T-helper 17 cell (primary cell): ENCODE results near the gene CEP131. TPM values are rescaled to one million over a fixed set of nuclear protein-coding genes. Genes with fewer than 3 reads are reported as not detected.

Source experiments
- total RNA-seq, 4 donors: library from RNA in 2 of 4; stranded (reverse) in 2 of 4; gene quantifications; one replicate each; pipeline ENCODE4 v1.2.3 and lab custom pipeline; 2022 to 2026

The CEP131 gene
- total RNA-seq, 2 donors from 2014 or later = 8.2 to 10.5 TPM

Other genes with a start within 250 kb of the CEP131 start
- gene CHMP6, start 231.1 kb downstream of the CEP131 start, total RNA-seq = 10 to 100 TPM; 21.0 to 25.6 TPM
- gene BAIAP2, start 187.8 kb downstream of the CEP131 start, total RNA-seq = 10 to 100 TPM; 11.0 to 13.9 TPM
- gene PVALEF, start 57.5 kb downstream of the CEP131 start, total RNA-seq = not detected
- 1 to 10 TPM; 1.9 to 2.2 TPM for gene AATK, start 56.7 kb downstream of the CEP131 start, total RNA-seq
- 10 to 100 TPM; 84.1 to 90.9 TPM for gene TEPSIN, start 16.1 kb upstream of the CEP131 start, total RNA-seq
- gene NDUFAF8, start 16.4 kb upstream of the CEP131 start, total RNA-seq = 10 to 100 TPM; 30.6 to 37.0 TPM
- gene SLC38A10, start 72.3 kb upstream of the CEP131 start, total RNA-seq = 10 to 100 TPM; 59.4 to 98.4 TPM
- gene BAHCC1, start 172.5 kb upstream of the CEP131 start, total RNA-seq = under 1 TPM; 0.22 to 0.29 TPM